ENCODE data around the gene OR11A1.

DNA sequence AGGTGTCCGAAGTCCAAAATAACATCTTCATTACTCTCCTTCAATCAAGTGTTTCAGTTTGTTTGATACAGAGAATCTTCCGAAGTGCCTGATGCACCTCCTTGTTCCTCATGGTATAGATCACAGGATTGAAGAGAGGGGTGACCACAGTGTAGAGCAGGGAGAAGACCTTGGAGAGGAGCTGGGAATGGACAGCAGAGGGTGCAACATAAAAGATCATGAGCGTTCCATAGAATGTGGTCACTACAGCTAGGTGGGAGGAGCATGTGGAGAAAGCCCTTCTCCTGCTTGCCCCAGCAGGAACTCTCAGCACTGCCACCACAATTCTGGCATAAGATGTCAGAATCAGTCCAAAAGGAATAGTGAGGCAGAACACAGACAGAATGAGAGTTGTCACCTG, 30.2 kb downstream of the OR11A1 start:
- TF ChIP-seq CTCF (optimal IDR thresholded peaks at IDR 0.05 in 1 of 3, IDR thresholded peaks at IDR 0.05 in 1 of 3, conservative IDR thresholded peaks at IDR 0.05 in 1 of 3; ENCODE audit: extremely low read depth in 1 of 3, insufficient read depth in 2 of 3, low read length in 3 of 3) (peak in 1 of 3 experiments; percentile 40), EZH2 (IDR thresholded peaks at IDR 0.05; ENCODE audit: low read length) (no peak)

Data from keratinocyte (primary cell).